ENCODE results near the gene ZDHHC11.
"Not testable (repeated sequence)": the region's sequence is repeated elsewhere in the genome, so short reads cannot be mapped to it uniquely, and the experiment has no call there.

Gene ZDHHC11

GRCh38 chr5:758698-759053 is 92.1 kb downstream of the ZDHHC11 start:
- FAIRE-seq = no peak

- no peak for FAIRE-seq
These were observed 92.7 kb downstream of the ZDHHC11 start for GRCh38 chr5:757931-758697.

GRCh38 chr5:757346-757930 is 93.3 kb downstream of the ZDHHC11 start:
- FAIRE-seq = no peak

- FAIRE-seq = no peak
These were observed 93.9 kb downstream of the ZDHHC11 start for GRCh38 chr5:756865-757345.

GRCh38 chr5:756171-756570 is 94.6 kb downstream of the ZDHHC11 start:
- no peak for FAIRE-seq

- not testable (repeated sequence) for FAIRE-seq
These were observed 96.6 kb downstream of the ZDHHC11 start for GRCh38 chr5:754143-754632.

- FAIRE-seq = not testable (repeated sequence)
These were observed 97.1 kb downstream of the ZDHHC11 start for GRCh38 chr5:753567-754142.

- not testable (repeated sequence) for FAIRE-seq
These were observed 98.2 kb downstream of the ZDHHC11 start for GRCh38 chr5:752532-753115.

GRCh38 chr5:751992-752391 is 98.8 kb downstream of the ZDHHC11 start:
- not testable (repeated sequence) for FAIRE-seq

- FAIRE-seq = no peak
These were observed 99.3 kb downstream of the ZDHHC11 start for GRCh38 chr5:751496-751895.

- not testable (repeated sequence) for FAIRE-seq
These were observed 100.6 kb downstream of the ZDHHC11 start for GRCh38 chr5:750226-750625.

- no peak for FAIRE-seq
These were observed 101.6 kb downstream of the ZDHHC11 start for GRCh38 chr5:749101-749670.

GRCh38 chr5:748011-748980 is 102.5 kb downstream of the ZDHHC11 start:
- not testable (repeated sequence) for FAIRE-seq

- not testable (repeated sequence) for FAIRE-seq
These were observed 103.4 kb downstream of the ZDHHC11 start for GRCh38 chr5:747303-747844.

GRCh38 chr5:746258-746761 is 104.5 kb downstream of the ZDHHC11 start:
- no peak for FAIRE-seq
